IPS DF 6.9 (cell line): ENCODE results near the gene ZNF646.

Experiments used
- DNase-seq: peaks from one replicate; pipeline ENCODE4 v3.0.0-alpha.2; 2013; ENCODE audit warnings: low read depth, low spot score
- H3K27ac ChIP-seq: one replicate; pipeline ENCODE4 v1.5.1; 2013; ENCODE audit warnings: low read length, control low read depth
- H3K27me3 ChIP-seq: 2 replicates; pipeline ENCODE4 v1.6.1; 2013; ENCODE audit warnings: mild to moderate bottlenecking, low read length; ENCODE audit not compliant: control insufficient read depth, insufficient read depth
- H3K36me3 ChIP-seq: 2 replicates; pipeline ENCODE4 v1.6.1; 2013; ENCODE audit warnings: low read length; ENCODE audit not compliant: control insufficient read depth, insufficient read depth
- H3K4me1 ChIP-seq: 2 replicates; pipeline ENCODE4 v1.6.1; 2013; ENCODE audit warnings: low read length; ENCODE audit not compliant: control insufficient read depth, insufficient read depth
- H3K4me3 ChIP-seq: 2 replicates; pipeline ENCODE4 v1.5.1; 2013; ENCODE audit warnings: mild to moderate bottlenecking, low read length
- H3K9me3 ChIP-seq: 2 replicates; pipeline ENCODE4 v1.6.1; 2013; ENCODE audit warnings: low read length, inconsistent platforms; ENCODE audit not compliant: control insufficient read depth, insufficient read depth
- WGBS: extraction: QIAGEN DNeasy Blood & Tissue Kit; methylation state at CpG from one replicate; pipeline ENCODE4 v1.1.7; 2013; ENCODE audit warnings: mixed read lengths, missing lambda C conversion rate; ENCODE audit not compliant: insufficient read length, insufficient coverage; 5-methylcytosine and 5-hydroxymethylcytosine counted together

The ZNF646 gene

DNA sequence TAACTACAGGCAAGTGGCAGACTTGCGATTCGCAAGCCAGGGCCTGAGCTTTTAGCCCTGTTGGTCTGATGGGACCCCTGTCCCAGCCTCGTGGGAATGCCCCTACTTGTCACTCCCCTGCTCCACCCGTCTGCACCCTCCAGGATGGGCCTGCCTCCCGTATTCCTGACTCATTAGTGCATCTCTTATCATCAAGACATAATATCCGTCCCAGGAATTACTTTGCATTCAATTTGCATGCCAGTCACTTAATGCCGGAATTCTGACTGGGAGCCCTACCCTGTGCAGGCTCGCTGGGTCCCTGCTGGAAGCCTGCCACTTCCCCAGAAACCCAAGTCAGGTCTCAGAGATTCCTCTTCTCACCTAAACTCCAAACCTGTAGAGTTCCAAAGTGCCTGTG, 11.2 kb downstream of the ZNF646 start:
- Histone ChIP-seq H3K27ac (no peak overlapping the region), H3K9me3 (no peaks in the 10 kb centered on the region), H3K27me3 (no peaks in the 10 kb centered on the region), H3K4me1 (no peaks in the 10 kb centered on the region), H3K4me3 (no peak overlapping the region), H3K36me3 (peaks cover 16% of the 10 kb centered on the region)
- DNase-seq = no peak
- WGBS = no CpG with 5 or more reads among the region's 8 CpGs

DNA sequence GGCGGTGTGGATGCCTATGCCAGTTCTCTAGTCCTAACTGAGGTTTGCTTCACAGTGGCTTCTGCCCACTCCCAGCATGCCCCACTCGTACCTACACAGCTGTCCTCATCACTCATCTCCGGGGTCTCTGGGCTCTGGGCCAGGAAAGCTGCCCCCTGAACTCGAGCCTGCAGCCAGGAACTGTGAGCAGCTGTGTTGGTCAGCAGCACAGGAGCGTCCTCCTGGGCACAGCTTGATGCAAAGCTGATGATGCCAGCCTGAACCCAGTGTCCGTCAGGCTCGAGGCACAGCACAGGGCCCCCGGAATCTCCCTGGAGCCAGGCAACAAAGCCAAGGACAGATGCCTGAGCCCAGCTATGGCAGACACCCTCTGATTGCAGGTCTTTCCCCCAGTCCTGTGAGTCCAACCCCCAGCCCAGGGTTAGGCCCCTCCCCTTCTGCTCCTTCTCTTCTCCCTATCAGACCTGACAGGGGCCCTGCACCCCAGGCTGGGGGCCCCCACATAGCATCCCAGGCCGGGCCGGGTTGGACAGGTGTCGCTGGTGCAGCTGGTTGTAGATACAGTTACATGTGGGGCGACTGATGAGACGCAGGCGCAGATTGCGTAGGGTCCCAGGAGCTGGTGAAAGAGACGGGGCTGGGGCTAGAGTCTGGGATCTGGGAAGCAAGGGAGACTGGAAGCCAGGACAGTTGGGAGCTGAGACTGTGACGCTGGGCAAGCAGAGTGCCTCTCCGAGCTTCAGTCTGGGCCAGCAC, 11.8 kb downstream of the ZNF646 start:
- Histone ChIP-seq H3K27ac (no peak overlapping the region), H3K27me3 (no peaks in the 10 kb centered on the region), H3K4me1 (no peaks in the 10 kb centered on the region), H3K9me3 (no peaks in the 10 kb centered on the region), H3K4me3 (no peak overlapping the region; the same call in 1 of the 2 replicates), H3K36me3 (peaks cover 15% of the 10 kb centered on the region)
- no CpG with 5 or more reads among the region's 18 CpGs for WGBS
- DNase-seq = no peak

DNA sequence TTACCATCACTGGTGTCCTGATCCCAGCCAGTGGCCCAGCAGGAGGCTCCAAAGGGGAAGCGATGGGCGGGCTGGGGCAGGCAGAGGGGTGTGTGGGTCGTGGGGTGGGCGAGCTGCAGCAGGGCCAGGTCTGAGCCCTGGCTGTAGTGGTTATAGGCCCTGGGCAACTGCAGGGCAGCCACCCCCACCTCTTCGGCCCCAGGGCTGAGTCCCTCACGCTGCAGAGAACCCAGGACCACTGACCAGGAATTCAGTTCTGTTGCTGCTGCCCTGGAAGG, 12.3 kb downstream of the ZNF646 start:
- Histone ChIP-seq H3K27me3 (no peaks in the 10 kb centered on the region), H3K4me1 (no peaks in the 10 kb centered on the region), H3K4me3 (no peak overlapping the region), H3K9me3 (no peaks in the 10 kb centered on the region), H3K27ac (no peak overlapping the region), H3K36me3 (peaks cover 13% of the 10 kb centered on the region)
- no peak for DNase-seq
- WGBS = no CpG with 5 or more reads among the region's 6 CpGs

DNA sequence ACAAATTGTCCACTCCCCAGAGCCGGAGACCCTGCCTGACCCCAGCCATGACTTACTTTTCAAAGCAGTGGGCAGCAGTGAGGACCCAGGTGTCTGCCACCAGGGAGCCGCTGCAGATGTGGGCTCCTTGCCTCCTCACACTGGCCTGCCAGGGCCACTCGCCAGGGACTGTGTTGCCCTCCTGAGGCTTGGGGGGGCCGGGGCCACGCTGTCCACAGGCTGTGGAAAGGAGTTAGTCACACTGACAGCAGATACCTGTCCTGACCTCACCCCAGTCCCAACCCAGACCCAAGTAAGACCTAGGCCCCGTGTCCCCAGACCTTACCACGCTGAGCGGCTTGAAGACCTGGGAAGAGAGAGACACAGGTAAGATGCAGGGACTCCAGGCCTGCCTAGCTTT, 13.3 kb downstream of the ZNF646 start:
- Histone ChIP-seq H3K9me3 (no peaks in the 10 kb centered on the region), H3K4me1 (no peaks in the 10 kb centered on the region), H3K36me3 (peaks cover 13% of the 10 kb centered on the region), H3K27ac (no peak overlapping the region), H3K27me3 (no peaks in the 10 kb centered on the region), H3K4me3 (no peak overlapping the region)
- DNase-seq = no peak
- WGBS = no CpG with 5 or more reads among the region's 8 CpGs

DNA sequence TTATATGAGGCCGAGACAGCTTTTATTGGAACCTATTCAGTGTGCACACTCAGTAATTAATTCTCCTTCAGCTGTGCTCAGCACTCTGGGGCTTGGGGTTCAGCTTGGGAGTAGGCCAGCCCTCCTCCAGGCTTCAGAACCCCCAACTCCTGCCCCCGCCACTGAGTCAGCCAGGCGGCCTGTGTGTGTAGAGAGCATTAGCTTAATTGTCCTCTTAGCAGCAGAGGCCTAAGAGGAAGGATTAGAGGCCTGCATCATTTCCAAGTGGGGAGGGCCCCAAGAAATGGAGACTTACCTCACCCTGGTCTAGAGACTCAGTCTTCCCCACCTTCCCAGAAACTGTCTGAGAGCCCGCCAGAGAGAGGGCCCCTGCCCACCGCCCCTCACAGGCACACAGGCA, 13.7 kb downstream of the ZNF646 start:
- H3K36me3 ChIP-seq = peaks cover 13% of the 10 kb centered on the region
- no peak for DNase-seq
- no peaks in the 10 kb centered on the region for H3K4me1 ChIP-seq
- no peaks in the 10 kb centered on the region for H3K27me3 ChIP-seq
- H3K9me3 ChIP-seq = no peaks in the 10 kb centered on the region
- WGBS = no CpG with 5 or more reads among the region's 5 CpGs
- H3K27ac ChIP-seq = no peak overlapping the region
- H3K4me3 ChIP-seq = no peak overlapping the region

DNA sequence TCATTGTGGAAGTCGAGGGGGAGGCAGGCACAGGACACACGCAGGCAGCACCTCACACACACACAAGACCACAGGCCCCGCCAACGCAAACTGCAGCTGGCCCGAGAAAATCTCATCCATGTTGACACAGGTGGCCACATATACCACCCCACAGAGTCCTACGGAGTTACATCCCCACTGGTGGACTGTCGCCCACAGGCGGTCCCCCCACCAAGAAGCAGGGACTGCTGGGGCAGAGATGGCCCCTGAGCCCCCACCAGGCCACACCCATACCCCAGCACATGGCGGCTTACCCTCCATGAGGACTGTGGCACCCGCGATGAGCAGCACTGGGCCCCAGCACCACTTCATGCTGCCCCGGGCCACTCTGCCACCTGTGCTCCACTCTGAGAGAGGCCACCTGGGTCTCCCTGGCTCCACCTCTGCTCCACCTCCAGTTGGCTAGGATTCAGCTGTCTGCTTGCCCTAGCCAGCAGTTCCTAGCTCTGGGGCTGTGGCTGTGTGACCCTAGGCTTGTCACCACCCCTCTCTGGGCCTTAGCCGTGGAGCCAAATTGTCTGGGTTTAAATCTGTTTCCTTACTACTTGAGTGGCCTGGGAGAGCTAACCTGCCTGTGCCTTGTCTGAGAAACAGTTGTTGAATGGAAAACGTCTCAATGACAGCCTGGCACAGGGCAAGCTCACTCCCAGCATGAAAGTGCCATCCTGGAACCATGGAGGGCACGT, 14.4 kb downstream of the ZNF646 start, which contains the start of gene PRSS53:
Gene PRSS53 (minus strand): TSS at position 485 of the 725 bp plus-strand sequence. CDS start 134 bp downstream, at position 351.
- Histone ChIP-seq H3K4me3 (no peak within 1 kb of the TSS), H3K27ac (no peak within 1 kb of the TSS), H3K9me3 (no peaks in the 10 kb centered on the region), H3K27me3 (no peaks in the 10 kb centered on the region), H3K36me3 (peaks cover 13% of the 10 kb centered on the region), H3K4me1 (peaks cover 2% of the 10 kb centered on the region; the same call in 1 of the 2 replicates)
- DNase-seq = no peak
- WGBS = no CpG with 5 or more reads among the region's 15 CpGs

DNA sequence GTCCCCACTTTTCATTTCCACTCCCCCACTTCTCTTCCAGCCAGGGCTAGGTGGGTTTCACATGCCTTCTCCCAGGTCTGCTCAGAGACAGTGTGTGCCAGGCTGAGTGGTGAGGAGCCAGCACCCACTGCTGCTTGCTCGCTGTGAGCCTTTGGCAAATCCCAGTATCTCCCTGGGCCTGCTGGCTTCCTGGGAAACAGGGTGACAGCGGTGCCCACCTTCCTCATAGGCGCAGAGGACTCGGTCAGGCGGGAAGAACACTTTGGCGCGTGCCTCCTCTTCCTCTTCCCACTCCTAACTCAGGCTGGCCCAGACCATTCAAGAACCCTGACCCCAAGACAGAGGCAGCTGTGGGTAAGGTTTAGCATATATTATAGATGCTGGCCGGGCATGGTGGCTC, 15.0 kb downstream of the ZNF646 start:
- Histone ChIP-seq H3K36me3 (peaks cover 13% of the 10 kb centered on the region), H3K4me3 (no peak overlapping the region), H3K27ac (no peak overlapping the region), H3K4me1 (peaks cover 2% of the 10 kb centered on the region; the same call in 1 of the 2 replicates), H3K27me3 (no peaks in the 10 kb centered on the region), H3K9me3 (no peaks in the 10 kb centered on the region)
- WGBS = no CpG with 5 or more reads among the region's 8 CpGs
- no peak for DNase-seq

DNA sequence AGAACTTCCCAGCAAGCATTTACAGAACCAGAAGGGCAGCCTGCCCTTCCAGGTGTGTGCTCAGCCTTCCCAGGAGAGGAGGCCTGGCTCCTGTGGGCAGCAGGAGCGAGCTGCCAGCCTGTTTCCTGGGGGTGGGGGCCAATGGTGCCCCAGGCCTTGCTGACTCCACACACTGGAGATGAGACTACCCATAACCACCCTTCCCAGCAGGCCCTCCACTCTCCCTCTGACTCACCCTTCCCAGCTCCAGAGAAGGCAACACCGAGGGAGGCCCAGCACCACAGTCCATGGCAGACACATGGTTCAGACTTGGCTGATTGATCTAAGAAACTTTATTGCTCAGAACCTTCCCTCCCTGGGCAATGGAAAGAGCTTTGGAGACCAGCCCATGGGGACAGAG, 16.3 kb downstream of the ZNF646 start:
- no peak overlapping the region for H3K4me3 ChIP-seq
- no peak for DNase-seq
- H3K36me3 ChIP-seq = peaks cover 10% of the 10 kb centered on the region; the same call in 1 of the 2 replicates
- WGBS = no CpG with 5 or more reads among the region's 2 CpGs
- peaks cover 2% of the 10 kb centered on the region; the same call in 1 of the 2 replicates for H3K4me1 ChIP-seq
- no peaks in the 10 kb centered on the region for H3K9me3 ChIP-seq
- no peaks in the 10 kb centered on the region for H3K27me3 ChIP-seq
- H3K27ac ChIP-seq = no peak overlapping the region

DNA sequence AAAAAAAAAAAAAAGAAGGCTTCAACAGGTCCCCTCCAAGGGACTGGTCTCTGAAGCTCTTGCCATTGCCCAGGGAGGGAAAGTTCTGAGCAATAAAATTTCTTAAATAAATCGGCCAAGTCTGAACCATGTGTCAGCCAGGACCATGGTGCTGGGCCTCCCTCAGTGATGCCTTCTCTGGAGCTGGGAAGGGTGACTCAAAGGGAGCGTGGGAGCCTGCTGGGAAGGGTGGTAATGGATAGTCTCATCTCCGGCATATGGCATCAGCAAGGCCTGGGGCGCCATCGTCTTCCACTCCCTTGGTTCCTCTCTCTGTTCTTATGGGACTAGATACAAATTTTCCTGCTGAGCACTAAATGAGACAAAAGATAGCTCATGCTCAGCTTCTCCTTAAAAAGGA, 18.1 kb downstream of the ZNF646 start:
- Histone ChIP-seq H3K4me3 (no peak overlapping the region), H3K9me3 (no peaks in the 10 kb centered on the region), H3K36me3 (peaks cover 10% of the 10 kb centered on the region; the same call in 1 of the 2 replicates), H3K4me1 (peaks cover 2% of the 10 kb centered on the region; the same call in 1 of the 2 replicates), H3K27me3 (no peaks in the 10 kb centered on the region), H3K27ac (no peak overlapping the region)
- no peak for DNase-seq
- no CpG with 5 or more reads among the region's 5 CpGs for WGBS

DNA sequence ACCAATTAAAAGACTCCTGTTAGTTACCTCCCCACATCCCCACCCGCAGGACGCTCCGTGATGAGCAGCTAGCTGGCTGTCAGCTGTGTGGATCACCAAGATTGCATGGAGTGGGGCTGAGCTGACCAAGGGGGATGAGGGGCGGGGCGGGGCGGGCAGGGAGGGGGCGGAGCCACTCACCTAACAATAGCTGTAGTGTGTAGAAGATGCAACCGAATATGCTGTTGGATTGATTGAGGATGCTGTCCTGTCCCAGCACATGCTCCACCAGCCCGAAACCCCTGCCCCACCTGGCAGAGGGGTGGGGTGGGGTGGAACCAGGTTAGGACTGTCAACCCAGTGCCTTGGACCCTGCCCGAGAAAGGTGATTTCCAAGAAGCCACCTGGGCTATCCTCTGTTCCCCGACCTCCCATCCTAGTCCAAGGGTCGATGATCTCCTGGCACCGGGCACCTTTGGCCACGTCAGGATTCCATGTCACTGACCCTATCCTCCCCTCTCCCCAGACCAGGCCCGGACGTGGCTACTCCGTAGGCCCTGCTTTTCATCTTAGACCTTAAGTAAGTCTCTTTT, 19.0 kb downstream of the ZNF646 start:
- no peaks in the 10 kb centered on the region for H3K9me3 ChIP-seq
- no peak overlapping the region; the same call in 1 of the 2 replicates for H3K4me3 ChIP-seq
- H3K27me3 ChIP-seq = no peaks in the 10 kb centered on the region
- peaks cover 2% of the 10 kb centered on the region; the same call in 1 of the 2 replicates for H3K4me1 ChIP-seq
- whole genome bisulfite sequencing = no CpG with 5 or more reads among the region's 17 CpGs
- peaks cover 10% of the 10 kb centered on the region; the same call in 1 of the 2 replicates for H3K36me3 ChIP-seq
- no peak overlapping the region for H3K27ac ChIP-seq
- no peak for DNase-seq
